GM19238 (cell line): Measurements from ENCODE around the gene EIF3D.

Experiments used
- DNase-seq: peaks from one replicate; pipeline ENCODE4 v3.0.0; 2011; ENCODE audit warnings: low spot score; ENCODE audit not compliant: insufficient read length

Gene EIF3D, protein sequence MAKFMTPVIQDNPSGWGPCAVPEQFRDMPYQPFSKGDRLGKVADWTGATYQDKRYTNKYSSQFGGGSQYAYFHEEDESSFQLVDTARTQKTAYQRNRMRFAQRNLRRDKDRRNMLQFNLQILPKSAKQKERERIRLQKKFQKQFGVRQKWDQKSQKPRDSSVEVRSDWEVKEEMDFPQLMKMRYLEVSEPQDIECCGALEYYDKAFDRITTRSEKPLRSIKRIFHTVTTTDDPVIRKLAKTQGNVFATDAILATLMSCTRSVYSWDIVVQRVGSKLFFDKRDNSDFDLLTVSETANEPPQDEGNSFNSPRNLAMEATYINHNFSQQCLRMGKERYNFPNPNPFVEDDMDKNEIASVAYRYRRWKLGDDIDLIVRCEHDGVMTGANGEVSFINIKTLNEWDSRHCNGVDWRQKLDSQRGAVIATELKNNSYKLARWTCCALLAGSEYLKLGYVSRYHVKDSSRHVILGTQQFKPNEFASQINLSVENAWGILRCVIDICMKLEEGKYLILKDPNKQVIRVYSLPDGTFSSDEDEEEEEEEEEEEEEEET

DNA sequence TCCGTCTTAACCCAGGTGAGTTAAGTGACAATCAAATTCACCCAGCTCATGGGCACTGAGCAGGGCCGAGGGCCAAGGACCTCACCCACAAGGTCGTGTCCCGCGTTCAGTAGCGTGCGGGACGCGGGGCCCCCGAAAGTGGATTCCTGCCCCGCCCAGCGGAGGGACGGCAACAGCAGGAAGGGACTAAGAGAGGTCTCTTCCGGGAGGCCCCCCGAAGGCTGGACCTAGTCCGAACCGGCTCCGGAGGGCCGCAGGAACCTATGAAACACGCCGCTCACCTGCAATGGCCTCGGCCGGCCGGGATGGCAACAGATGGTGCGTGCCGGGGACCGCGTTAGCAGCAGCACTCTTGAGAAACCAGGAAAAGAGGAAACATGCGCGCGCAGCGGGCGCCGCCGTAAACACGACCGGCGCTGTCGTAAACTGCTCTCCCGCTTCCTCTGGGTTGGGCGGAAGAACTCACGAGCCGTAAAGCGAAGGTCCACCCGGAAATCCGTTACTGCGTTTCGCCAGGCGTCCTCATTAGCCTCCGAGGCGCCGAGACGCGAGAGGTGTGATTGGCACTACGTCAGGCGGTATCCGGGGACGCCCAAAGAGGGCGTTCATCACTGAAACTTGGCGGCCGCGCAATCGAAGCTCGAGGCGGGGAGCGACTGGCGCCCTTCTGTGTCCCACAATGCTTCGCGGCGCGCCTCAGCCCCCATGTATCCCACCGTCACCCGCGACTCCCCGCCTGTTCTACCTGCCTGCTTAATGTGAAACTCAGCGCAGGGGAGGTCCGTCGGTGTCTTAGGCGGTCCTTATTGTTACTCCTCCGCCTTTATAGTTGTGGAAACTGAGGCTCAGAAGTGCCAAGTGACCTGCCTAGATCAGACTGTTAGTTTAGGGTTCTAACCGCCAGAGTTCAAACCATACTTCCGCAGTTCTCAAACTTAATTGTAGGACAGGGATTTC lies at the start of gene EIF3D:
Gene EIF3D, minus strand, starts transcription at position 372 of the 957 bp plus-strand sequence. CDS start 3,045 bp downstream, outside the sequence.
- DNase-seq, result peak; percentile 89

DNA sequence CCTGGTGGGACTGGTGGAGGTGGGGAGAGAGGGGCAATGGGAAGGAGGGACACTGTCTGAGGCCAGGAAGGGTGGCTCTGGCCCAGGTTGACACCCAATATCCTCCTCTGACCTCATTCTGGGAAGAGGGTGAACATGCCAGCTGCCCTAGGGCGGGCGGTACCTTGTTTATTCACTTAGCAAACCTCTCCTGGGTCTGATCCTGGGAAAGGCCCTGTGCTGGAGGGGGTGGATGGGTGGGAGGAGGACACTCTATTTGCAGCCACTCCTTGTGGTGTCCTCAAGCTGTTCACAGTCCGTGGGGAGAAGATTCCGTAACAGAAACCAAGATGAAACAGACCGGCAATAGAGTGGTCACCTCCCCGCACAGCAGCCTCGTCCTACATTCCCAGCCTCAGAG lies 49.7 kb upstream of the EIF3D start:
- no peak for DNase-seq

DNA sequence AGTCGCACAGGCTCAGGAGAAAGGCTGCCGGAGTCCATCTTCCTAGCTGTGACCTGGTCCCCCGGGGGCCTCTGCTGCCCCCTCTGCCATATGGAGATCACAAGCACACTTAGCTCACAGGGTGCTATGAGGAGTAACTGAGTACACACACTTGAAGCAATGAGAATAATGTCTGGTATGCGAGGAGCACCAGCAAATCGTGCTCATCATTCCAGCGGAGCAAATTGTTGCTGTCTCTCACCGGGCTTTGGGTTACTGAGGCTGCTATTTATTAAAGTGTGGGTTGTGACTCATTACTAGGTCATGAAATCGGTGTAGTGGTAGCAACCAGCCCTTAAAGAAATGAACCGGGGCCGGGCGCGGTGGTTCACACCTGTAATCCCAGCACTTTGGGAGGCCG lies 48.1 kb upstream of the EIF3D start:
- no peak for DNase-seq

DNA sequence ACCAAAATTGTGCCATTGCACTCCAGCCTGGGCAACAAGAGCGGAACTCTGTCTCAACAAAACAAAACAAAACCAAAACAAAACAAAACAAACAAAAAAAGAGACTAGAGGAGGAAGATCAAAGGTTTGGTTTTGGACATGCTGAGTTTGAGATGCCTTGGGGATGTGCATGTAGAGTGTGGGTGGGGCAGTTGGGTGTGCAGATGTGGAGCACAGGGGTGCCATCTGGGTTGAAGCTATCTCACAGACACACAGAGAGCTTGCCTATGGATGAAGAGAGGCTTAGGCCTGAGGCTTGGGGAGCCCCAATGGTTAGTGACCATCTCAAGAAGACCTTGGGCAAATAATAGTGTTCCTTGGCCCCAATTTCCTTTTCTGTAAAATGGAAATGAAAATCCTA lies 45.8 kb upstream of the EIF3D start:
- DNase-seq, result no peak

DNA sequence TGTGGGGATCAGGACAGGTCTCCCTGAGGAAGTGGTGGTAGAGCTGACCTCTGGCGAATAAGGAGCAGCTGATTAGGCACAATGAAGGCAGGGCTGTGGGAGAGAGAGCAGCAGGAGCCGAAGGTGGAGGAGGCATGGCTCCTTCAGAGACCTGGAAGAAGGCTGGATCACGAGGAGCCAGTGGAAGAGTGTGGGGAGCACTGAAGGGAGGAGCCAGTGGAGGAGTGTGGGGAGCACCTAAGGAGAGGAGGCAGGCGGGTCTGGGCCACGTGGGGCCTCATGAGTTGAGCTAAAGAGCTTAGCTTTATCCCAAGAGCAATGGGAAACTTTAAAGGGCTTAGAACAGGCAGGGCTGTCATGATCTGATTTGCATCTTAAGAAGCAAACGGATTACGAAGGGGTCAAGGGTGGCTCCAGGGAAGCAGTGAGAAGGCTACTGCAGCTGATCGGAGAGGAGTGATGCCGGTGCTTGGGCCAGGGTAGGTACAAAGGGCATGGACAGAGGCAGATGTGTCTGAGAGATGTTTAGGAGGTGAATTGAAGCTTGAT lies 44.9 kb upstream of the EIF3D start:
- no peak for DNase-seq

DNA sequence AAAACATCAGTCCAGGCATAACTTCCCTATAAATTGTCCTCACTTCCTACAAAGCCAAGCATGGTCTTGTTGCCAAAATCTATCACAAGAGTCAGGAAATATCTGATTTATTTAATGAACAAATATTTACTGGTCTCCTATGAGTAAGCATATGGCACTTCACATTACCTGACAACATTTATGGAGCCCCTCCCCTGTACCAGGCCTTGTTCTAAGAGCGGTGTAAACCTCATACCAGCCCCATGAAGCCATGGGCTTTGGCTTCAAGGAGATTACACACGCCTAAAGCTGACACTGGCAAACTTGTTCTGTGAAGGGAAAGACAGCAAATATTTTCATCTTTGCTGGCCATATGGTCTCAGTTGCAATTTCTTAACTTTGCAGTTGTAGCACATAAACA lies 43.0 kb upstream of the EIF3D start:
- no peak for DNase-seq

DNA sequence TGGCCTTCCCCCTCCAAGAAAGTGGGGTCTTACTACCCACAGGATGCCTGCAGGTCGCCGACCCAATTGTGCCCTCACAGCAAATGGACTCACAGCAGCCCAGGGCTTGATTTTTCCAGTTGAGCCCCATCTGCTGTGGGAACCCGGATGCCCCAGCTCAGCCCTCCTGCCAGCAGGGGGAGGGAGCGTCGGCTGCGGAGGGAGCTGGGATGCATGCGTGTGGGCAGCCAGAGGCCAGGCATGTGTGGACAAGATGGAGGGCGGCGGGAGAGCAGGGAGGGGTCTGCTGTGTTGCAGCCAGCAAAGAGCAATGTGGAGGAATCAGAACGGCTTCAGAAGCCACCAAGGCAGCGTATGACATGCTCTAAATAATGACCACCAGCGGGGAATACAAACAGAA lies 41.0 kb upstream of the EIF3D start:
- DNase-seq, result no peak

DNA sequence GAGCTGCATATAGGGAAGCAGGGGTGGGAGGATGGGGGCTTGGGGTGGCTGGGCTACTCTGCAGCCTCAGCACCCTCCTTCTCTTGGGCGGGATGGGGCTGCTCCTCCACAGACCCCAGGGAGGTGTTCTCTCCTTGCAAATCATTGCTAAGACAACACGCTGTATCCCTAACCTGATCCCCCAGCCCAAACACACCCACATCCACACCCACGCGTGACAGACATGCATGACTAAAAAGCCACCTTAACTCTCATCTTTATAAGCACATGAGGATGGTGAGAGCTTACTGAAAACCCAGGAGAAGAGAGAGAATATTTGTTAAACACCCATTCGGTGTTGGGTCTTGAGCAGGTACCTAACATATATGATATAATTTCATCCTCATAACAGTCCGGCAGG lies 39.9 kb upstream of the EIF3D start:
- no peak for DNase-seq

DNA sequence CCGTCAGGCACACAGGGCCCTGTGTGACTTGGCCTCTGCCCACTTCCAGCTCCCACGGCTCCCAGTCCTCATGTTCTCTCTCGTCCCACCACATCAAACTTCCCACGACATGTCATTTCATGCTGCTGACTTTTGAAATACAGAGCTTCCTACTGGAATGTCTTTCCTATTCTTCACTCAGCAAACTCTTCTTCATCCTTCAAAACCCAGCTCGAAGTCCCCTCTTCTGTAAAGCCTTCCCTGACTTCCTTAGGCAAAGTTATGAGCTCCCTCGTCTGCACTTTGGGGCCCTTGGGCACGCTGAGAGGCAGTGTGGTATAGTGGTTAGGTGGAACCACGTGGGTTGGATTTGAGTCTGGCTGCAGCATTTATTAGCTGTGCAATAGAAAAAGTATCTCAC lies 37.8 kb upstream of the EIF3D start:
- DNase-seq, result no peak

DNA sequence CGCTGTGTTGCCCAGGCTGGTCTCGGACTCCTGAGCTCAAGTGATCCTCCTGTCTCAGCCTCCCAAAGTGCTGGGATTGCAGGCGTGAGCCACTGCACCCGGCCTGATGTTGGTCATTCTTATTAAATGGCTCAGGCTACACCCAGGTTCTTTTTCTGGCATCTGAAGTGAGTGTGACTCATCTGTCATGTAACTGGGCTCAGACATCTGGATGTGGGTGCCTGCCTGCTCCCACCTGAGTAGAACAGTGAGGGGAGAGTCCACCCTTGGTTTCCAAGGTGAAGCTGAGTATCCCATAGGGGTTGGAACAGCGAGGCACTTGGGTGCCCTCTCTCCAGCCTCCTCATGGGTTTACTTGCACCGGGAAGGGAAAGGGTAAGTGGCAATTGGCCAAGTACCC lies 36.7 kb upstream of the EIF3D start:
- DNase-seq, result no peak

DNA sequence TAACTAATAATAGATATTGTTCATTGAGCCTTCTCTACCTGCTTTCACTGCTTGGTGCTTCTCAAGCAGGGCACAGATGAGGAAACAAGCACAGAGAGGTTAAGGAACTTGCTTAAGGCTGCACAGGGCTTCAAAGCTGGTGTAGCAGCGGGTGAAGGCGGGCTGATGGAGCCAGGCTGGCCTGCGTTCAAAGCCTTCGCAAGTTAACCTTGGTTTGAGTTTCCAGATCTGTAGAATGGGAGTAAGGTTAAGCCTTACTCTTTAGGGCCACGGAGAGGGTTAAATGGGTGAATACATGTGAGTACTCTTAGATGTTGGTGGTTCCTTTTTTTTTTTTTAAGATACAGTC lies 36.2 kb upstream of the EIF3D start:
- no peak for DNase-seq

DNA sequence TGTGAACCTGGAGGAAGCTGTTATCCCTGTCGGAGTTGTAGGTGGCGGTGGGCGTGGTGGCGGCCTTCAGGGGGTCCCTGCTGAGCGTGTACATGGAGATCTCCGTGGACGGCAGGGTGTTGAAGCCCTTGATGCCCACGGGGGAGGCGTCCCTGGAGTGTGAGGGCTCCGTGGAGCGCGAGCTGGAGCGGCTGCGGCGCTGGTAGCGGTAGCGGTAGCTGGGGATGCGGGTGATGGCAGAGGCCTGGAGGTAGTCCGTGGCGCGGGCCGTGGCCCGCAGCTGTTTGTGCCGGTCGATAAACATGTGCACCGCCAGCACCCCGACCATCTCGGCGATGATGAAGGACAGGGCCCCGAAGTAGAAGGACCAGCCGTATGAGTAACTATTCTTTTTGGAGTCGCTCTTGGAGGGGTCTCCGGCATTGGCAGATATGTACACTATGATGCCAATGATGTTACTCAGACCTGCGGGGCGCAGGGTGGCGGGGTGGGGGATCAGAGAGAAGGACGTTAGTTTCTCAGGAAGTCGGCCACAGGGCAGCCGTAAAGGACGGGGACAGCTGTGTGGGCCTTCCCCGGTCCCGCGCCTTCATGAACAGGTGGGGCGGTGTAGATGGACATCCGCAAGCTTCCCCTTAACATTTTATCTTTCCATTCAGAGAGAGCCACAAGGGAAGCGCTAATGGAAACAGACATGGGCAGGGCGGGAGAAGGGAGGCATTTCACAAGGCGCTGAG lies 35.6 kb upstream of the EIF3D start:
- DNase-seq, result no peak

DNA sequence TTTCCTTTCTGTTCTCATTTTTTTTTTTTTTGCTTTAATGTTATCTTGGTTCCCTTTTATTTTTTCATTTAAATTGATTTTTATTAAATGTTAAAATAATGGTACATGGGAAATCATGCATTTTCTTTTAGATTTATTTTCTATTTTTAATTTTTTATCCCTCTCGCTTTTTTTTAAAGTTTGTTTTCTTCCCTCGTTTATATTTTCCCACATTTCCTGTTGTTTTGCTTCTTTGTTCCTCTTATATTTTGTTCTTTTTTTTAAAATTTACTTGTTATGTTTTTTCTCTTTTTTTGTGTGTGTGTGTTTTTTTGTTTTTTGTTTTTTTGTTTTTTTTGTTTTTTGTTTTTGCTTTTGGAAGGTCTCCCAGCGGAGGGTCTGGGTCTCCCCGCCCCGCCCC lies 34.9 kb upstream of the EIF3D start:
- DNase-seq, result no peak

DNA sequence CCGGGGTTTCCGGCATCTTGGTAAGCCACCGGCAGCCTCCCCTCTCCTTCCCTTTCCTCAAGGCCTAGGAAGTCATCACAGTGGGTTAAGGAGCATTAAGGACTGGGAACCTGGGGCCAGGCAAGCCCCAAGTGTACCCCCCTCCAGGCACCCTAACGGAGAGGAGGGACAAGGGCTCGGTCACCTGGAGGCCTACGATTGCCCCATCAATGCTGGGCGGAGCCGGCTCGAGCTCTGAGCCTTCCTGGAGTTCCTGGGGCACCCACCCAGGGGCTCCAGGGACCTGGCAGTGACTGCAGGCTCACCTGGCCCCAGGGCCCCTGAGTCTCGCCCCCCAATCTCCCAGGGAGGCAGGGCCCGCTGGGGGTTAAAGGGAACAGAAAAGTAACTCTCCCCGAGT lies 34.5 kb upstream of the EIF3D start:
- no peak for DNase-seq

DNA sequence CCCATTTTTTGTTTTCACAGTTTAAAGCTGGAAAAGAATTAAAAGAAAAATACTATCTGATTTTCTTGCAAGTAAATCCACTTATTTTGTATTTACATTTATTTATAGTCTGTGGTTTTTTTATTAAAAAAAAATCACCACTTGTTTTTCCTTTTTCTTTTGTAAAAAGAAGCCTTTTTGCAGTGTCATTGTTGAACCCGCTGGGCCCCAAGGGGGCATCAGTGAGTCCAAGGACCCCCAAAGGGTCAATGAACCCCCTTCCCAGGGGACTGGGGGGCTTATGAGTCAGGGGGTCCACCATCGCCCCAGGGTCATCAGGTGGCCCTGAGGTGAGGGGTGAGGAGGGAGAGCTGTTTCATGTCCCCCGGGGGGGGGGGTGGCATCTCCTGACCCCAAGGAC lies 34.0 kb upstream of the EIF3D start:
- no peak for DNase-seq

DNA sequence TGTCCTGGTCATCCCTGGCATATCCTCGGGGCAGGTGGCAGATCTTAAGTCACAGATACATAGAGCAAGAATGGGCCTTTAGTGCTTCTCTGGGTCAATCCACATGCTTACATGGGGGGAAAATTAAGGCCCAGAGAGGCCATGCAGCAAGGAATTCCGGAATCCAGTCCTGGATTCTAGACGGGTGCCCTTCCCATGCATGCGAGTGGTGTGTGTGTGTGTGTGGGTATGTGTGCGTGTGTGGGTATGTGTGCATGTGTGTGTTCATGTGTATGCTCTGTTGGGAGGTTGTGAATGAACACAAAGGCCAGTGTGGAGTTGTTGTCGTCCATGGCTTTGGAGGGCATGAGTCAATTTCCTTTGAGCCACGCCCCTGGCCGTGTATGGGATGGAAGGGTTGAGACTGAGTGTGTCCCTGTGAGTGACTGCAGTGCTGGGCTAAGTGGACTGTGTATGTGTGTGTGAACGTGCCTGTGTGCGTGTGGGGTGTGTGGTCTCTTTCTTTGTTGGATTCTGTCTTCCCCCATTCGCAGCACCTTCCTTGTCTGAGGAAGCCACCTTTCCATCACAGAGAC lies 33.4 kb upstream of the EIF3D start:
- DNase-seq, result no peak

DNA sequence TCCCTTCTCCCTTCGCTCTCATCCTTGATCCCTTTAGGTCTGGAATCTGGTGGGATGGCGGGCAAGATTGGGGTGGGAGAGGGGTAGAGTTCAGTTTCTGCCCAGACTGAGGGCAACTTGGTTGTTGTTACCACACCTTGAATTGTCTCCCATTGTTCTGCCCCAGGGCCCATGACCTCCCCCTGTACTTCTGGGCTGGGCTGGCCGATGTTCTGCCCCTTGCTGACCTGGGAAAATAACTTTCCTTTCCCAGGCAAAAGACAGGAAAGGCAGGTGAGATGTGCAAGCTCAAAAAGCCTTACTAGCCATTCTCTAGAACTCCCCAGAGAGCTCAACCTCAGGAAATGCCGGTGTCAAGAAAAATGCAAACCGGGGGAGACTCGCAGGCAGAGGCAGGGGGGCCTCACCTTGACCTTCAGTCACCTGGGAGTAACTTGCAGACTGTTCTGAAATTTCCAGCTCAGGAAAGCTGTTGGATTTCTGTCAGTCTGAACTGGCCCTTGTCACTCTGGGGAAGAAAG lies 32.4 kb upstream of the EIF3D start:
- no peak for DNase-seq

DNA sequence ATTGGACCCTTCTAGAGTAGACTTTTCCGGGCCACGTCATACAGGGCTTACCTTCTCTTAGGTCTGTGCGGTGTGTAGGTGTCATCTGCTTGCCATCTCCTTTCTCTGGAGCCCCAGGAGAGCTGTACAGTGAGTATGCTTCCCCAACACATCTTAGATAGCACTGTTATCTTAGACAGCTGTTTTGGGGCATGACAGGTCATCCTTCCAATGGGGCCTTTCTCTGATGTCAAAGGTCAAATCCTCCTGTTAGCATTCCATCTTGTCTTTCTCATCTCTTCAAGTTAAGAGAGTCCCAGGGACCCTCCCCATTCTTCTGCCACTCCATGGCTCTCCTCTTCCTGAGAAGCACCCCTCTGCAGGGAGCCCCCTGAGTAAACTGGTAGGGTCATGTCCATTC lies 31.0 kb upstream of the EIF3D start:
- DNase-seq, result no peak

DNA sequence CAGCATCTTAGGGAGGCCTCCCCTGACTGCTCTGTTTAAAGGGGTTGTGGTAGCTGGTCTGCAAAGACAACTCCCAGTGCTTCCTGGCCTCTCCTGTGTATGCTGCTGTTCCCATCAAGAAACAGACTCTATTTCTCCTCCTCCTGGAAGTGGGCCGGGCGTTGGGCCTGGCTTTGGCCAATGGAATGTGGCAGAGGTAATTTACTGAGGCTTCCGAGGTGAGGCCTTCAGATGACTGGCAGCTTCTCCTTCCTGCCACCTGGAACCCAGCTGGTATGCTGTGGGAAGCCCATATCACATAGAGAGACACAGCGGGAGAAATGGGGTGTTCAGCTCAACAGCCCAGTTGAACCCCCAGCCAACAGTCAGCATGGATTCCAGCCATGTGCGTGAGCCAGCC lies 25.1 kb upstream of the EIF3D start:
- DNase-seq, result no peak

DNA sequence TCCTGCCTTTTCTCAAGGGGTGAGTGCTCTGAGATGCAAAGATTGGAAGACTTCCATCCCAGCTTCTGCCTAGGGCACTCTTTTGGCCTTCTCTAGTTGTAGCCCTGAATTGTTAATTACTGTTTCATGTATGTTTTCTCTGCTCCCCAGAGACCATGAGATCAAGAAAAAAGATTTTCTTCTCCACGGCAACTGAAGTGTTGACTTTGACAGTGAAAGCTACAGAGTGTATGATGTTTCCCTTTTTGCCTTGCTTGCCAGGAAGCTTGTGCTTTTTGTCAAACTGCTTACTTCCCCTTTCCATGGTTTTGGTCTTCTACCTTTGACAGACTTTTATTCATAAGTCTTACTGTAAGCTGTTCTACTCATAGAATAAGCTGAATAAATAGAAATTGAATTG lies 23.3 kb upstream of the EIF3D start:
- no peak for DNase-seq
